Measurements from ENCODE around the gene INTS1. TPM values are rescaled to one million over a fixed set of nuclear protein-coding genes. Genes with fewer than 3 reads are reported as not detected.
A peak's percentile ranks its signal among the peaks of the same experiment; 100 is the strongest.

The INTS1 gene
- total RNA-seq, 1 experiment from 2014 or later = 161 TPM

GRCh38 chr7:1459512-1459892, 44.7 kb downstream of the INTS1 start (continued):
- TF ChIP-seq ELF4 (CRISPR knock-in tag; IDR thresholded peaks at IDR 0.05; ENCODE audit: low read depth) = no peak

- ChIA-PET POLR2A (no interaction called here), CTCF (interaction anchor here (1.3 to 6.3 kb wide), 4 partner anchors 15 to 97 kb away, joined by 3 to 28 read pairs (median 13); partner anchors contain the start of gene TMEM184A)
- ATAC-seq (no peak), DNase-seq (ENCODE audit: low spot score) (no peak)
- H3K36me3 Mint-ChIP-seq = no peaks in the 10 kb centered on the region
- no peak within 1 kb of the TSS; the same call in 1 of the 2 replicates for H3K27ac Mint-ChIP-seq
- no peak for TF ChIP-seq AR (CRISPR knock-in tag; IDR thresholded peaks at IDR 0.05)
- 0 out of 2 replicates have a peak, but pooled peaks have one; percentile 15 for TF ChIP-seq ZNF416 (CRISPR knock-in tag; IDR thresholded peaks at IDR 0.05)
- peak; percentile 33; the same call in 1 of the 2 replicates for TF ChIP-seq E2F5 (CRISPR knock-in tag; IDR thresholded peaks at IDR 0.05)
- peak; percentile 35; the same call in 1 of the 2 replicates for TF ChIP-seq GABPB1 (CRISPR knock-in tag; IDR thresholded peaks at IDR 0.05)
- TF ChIP-seq ESRRA (CRISPR knock-in tag; IDR thresholded peaks at IDR 0.05; ENCODE audit: borderline replicate concordance) = peak; percentile 58; the same call in 1 of the 2 replicates
- no peak for TF ChIP-seq CTCF (IDR thresholded peaks at IDR 0.05)
- H3K4me3 Mint-ChIP-seq = peak within 1 kb of the TSS; percentile 60
- H3K9me3 Mint-ChIP-seq = no peaks in the 10 kb centered on the region
- no peaks in the 10 kb centered on the region for H3K27me3 Mint-ChIP-seq (ENCODE audit: low read depth)
- peaks cover 16% of the 10 kb centered on the region for H3K4me1 Mint-ChIP-seq
These were observed 45.3 kb downstream of the INTS1 start, which contains the start of gene MICALL2 for GRCh38 chr7:1458683-1459511. Gene MICALL2, minus strand, starts transcription at chr7:1459470. Its CDS starts 144 bp downstream, at chr7:1459326.

- DNase-seq (ENCODE audit: low spot score) (no peak), ATAC-seq (no peak)
- TF ChIP-seq NFE2L1 (CRISPR knock-in tag; IDR thresholded peaks at IDR 0.05) = no peak
- TF ChIP-seq NR1H2 (CRISPR knock-in tag; IDR thresholded peaks at IDR 0.05) = no peak
- no peak for TF ChIP-seq PREB (CRISPR knock-in tag; IDR thresholded peaks at IDR 0.05; ENCODE audit: borderline replicate concordance)
- no peak for TF ChIP-seq ZNF121 (CRISPR knock-in tag; IDR thresholded peaks at IDR 0.05)
- TF ChIP-seq ZNF671 (CRISPR knock-in tag; IDR thresholded peaks at IDR 0.05) = no peak
- TF ChIP-seq E2F4 (CRISPR knock-in tag; IDR thresholded peaks at IDR 0.05; ENCODE audit: borderline replicate concordance, low read depth) = no peak
- no peak for TF ChIP-seq SP1 (CRISPR knock-in tag; conservative IDR thresholded peaks at IDR 0.05)
- no peak for TF ChIP-seq PRDM15 (CRISPR knock-in tag; IDR thresholded peaks at IDR 0.05)
- H3K9me3 Mint-ChIP-seq = no peaks in the 10 kb centered on the region
- POLR2A ChIA-PET = no interaction called here
- H3K4me3 Mint-ChIP-seq = peak overlapping the region; percentile 55
- H3K27ac Mint-ChIP-seq = no peak overlapping the region; the same call in 1 of the 2 replicates
- H3K36me3 Mint-ChIP-seq = no peaks in the 10 kb centered on the region
- H3K27me3 Mint-ChIP-seq (ENCODE audit: low read depth) = no peaks in the 10 kb centered on the region
- peaks cover 16% of the 10 kb centered on the region for H3K4me1 Mint-ChIP-seq
- CTCF ChIA-PET = interaction anchor here (0.7 to 6.3 kb wide), 5 partner anchors 16 to 98 kb away, joined by 3 to 28 read pairs (median 3); partner anchors contain the start of gene TMEM184A
These were observed 46.1 kb downstream of the INTS1 start for GRCh38 chr7:1457949-1458682.
